Ramos (cell line): Measurements from ENCODE around the gene DIP2C.

Source experiments
- in situ Hi-C: fragments of 300-500 bp; cut with MboI; formaldehyde crosslinking; loops from one replicate; pipeline ENCODE4 v1.14.3; 2022; ENCODE audit warnings: low sequenced_read_pairs; ENCODE audit not compliant: unreplicated experiment

Gene DIP2C

GRCh38 chr10:562142-562541, 127.3 kb downstream of the DIP2C start:
- in situ Hi-C loops: no loop called here

GRCh38 chr10:561721-562120, 127.7 kb downstream of the DIP2C start:
- in situ Hi-C loops: no loop called here

- in situ Hi-C loops: no loop called here
These were observed 129.0 kb downstream of the DIP2C start for GRCh38 chr10:560314-560992.

- in situ Hi-C loops: no loop called here
These were observed 129.8 kb downstream of the DIP2C start for GRCh38 chr10:559767-560047.

- in situ Hi-C loops: no loop called here
These were observed 130.3 kb downstream of the DIP2C start for GRCh38 chr10:558891-559766.

GRCh38 chr10:558364-558763, 131.1 kb downstream of the DIP2C start:
- in situ Hi-C loops: no loop called here

GRCh38 chr10:557792-558328, 131.6 kb downstream of the DIP2C start:
- in situ Hi-C loops: no loop called here

- in situ Hi-C loops: no loop called here
These were observed 132.4 kb downstream of the DIP2C start for GRCh38 chr10:556971-557637.

GRCh38 chr10:555682-556350, 133.7 kb downstream of the DIP2C start:
- in situ Hi-C loops: no loop called here

GRCh38 chr10:555281-555680, 134.2 kb downstream of the DIP2C start:
- in situ Hi-C loops: no loop called here

- in situ Hi-C loops: no loop called here
These were observed 135.2 kb downstream of the DIP2C start for GRCh38 chr10:554182-554848.

GRCh38 chr10:553233-553632, 136.2 kb downstream of the DIP2C start:
- in situ Hi-C loops: no loop called here

- in situ Hi-C loops: no loop called here
These were observed 136.8 kb downstream of the DIP2C start for GRCh38 chr10:552679-553078.

- in situ Hi-C loops: no loop called here
These were observed 137.9 kb downstream of the DIP2C start for GRCh38 chr10:551373-552252.

- in situ Hi-C loops: no loop called here
These were observed 138.6 kb downstream of the DIP2C start for GRCh38 chr10:550665-551372.

GRCh38 chr10:549391-549790, 140.1 kb downstream of the DIP2C start:
- in situ Hi-C loops: no loop called here

GRCh38 chr10:548238-548901, 141.1 kb downstream of the DIP2C start:
- in situ Hi-C loops: no loop called here

GRCh38 chr10:547591-548081, 141.8 kb downstream of the DIP2C start:
- in situ Hi-C loops: no loop called here
